Nephron progenitor cell (in vitro differentiated cells): ENCODE data around the gene GNAO1.

Experiments used
- DNase-seq: peaks from one replicate; pipeline ENCODE4 v3.0.0; 2021
- H3K27ac Mint-ChIP-seq: 2 replicates; pipeline ENCODE4 v1.8.0; 2021; ENCODE audit warnings: mild to moderate bottlenecking, moderate library complexity, mixed read lengths
- H3K27me3 Mint-ChIP-seq: 2 replicates; pipeline ENCODE4 v1.8.0; 2021; ENCODE audit warnings: mild to moderate bottlenecking, low read depth, mixed read lengths; ENCODE audit not compliant: poor library complexity
- H3K36me3 Mint-ChIP-seq: 2 replicates; pipeline ENCODE4 v1.8.0; 2021; ENCODE audit warnings: low read depth, mixed read lengths
- H3K4me1 Mint-ChIP-seq: 2 replicates; pipeline ENCODE4 v1.8.0; 2021; ENCODE audit warnings: mixed read lengths
- H3K4me3 Mint-ChIP-seq: 2 replicates; pipeline ENCODE4 v1.8.0; 2021; ENCODE audit warnings: mild to moderate bottlenecking, moderate library complexity, mixed read lengths
- H3K9me3 Mint-ChIP-seq: 2 replicates; pipeline ENCODE4 v1.8.0; 2021; ENCODE audit warnings: mild to moderate bottlenecking, moderate library complexity, mixed read lengths
- TF ChIP-seq, protein P1 (sequence below): fragments of 200-600 bp; sonication (generic); IDR thresholded peaks from 2 replicates; pipeline ENCODE4 v1.5.0; 2021; ENCODE audit warnings: antibody characterized with exemption

GNAO1 gene

DNA sequence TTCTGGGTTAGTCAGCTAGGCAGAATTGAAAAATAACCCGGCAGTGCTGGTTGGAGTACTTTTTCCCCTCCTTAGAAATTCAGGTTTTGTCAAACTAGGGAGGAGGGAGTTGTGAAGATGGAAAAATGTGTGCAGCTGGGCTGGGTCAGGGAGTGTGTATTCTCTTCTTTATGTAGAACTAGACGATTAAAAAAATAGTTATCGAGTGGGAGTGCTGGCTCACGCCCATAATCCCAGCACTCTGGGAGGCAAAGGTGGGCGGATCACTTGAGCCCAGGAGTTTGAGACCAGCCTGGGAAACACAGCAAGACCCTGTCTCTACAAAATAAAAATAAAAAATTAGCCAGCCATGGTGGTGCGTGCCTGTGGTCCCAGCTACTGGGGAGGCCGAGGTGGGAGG is 106.4 kb downstream of the GNAO1 start:
- Mint-ChIP-seq H3K27ac (no peak overlapping the region), H3K4me1 (peaks cover 59% of the 10 kb centered on the region), H3K4me3 (no peak overlapping the region), H3K9me3 (no peaks in the 10 kb centered on the region), H3K27me3 (peaks cover 7% of the 10 kb centered on the region), H3K36me3 (no peaks in the 10 kb centered on the region)
- TF ChIP-seq, protein P1, sequence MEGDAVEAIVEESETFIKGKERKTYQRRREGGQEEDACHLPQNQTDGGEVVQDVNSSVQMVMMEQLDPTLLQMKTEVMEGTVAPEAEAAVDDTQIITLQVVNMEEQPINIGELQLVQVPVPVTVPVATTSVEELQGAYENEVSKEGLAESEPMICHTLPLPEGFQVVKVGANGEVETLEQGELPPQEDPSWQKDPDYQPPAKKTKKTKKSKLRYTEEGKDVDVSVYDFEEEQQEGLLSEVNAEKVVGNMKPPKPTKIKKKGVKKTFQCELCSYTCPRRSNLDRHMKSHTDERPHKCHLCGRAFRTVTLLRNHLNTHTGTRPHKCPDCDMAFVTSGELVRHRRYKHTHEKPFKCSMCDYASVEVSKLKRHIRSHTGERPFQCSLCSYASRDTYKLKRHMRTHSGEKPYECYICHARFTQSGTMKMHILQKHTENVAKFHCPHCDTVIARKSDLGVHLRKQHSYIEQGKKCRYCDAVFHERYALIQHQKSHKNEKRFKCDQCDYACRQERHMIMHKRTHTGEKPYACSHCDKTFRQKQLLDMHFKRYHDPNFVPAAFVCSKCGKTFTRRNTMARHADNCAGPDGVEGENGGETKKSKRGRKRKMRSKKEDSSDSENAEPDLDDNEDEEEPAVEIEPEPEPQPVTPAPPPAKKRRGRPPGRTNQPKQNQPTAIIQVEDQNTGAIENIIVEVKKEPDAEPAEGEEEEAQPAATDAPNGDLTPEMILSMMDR, result no peak
- no peak for DNase-seq

DNA sequence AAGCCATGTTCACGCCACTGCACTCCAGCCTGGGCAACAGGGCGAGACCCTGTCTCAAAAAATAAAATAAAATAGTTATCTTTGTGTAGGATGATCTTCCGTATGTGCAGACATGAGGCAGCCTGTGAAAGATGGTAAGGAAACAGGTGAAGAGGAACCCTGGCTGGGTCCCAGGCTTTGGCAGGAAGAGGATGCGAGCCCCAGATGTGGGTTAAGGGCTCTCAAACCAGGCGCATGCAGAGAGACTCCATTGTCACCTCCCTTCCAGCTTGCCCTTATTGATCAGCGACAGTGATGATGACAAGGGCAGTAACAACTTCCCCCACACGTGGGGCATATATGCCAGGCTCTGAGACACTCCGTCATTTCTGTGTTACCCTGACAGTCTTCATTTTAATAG is 106.8 kb downstream of the GNAO1 start:
- TF ChIP-seq, protein P1, result no peak
- H3K27ac Mint-ChIP-seq, result no peak overlapping the region
- no peaks in the 10 kb centered on the region for H3K9me3 Mint-ChIP-seq
- H3K4me1 Mint-ChIP-seq, result peaks cover 63% of the 10 kb centered on the region
- H3K4me3 Mint-ChIP-seq, result no peak overlapping the region
- no peaks in the 10 kb centered on the region for H3K36me3 Mint-ChIP-seq
- no peak for DNase-seq
- peaks cover 7% of the 10 kb centered on the region for H3K27me3 Mint-ChIP-seq

DNA sequence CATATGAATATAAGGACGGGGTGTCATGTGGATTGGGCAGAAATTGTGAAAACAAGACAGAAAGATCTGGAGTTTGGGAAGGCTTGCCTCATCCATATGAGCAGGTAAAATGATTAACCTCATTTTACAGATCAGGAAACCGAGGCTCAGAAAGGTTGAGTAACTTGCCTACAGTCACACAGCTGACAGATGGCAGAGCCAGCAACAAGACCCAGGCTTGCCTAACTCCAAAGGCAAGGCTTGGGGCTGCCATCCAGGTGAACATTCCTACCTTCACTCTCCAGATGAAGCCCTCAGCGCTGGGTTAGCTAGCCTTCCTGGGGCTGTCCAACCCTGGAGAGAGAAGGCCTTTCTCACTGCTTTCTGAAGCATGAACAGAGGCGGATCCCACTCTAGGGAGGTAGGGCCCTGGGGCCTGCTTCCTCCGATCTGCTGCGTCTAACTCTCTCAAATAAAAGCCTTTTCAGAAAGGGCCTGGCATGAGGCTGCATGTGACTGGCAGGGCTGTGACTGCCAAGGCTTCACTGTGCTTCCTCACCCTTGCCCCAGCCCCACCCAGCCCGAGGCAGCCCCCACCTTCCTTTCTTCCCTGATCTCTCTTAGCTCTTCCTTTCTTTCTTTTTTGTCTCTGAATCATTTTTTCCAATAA is 107.8 kb downstream of the GNAO1 start:
- H3K27me3 Mint-ChIP-seq, result peaks cover 7% of the 10 kb centered on the region
- no peaks in the 10 kb centered on the region for H3K9me3 Mint-ChIP-seq
- no peaks in the 10 kb centered on the region for H3K36me3 Mint-ChIP-seq
- H3K4me3 Mint-ChIP-seq, result no peak overlapping the region
- TF ChIP-seq, protein P1, result no peak
- H3K27ac Mint-ChIP-seq, result no peak overlapping the region
- peaks cover 73% of the 10 kb centered on the region for H3K4me1 Mint-ChIP-seq
- DNase-seq, result no peak

DNA sequence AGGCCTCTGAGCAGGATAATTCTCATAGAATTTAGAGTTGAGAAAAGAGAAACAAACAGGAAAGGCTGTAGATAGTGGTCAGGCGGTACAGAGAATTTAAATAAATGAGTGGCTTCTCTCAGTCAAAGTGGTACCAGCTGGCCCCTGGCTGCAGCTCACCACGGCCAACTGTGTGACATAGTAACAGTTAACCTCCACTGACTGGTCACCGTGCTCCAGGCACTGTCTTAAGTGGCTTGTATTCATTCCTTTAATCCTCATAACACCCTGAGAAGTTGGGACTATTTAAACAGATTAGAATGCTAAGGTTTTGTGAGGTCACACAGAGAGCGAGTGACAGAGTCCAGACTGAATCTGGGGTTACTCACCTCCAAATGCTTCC is 108.9 kb downstream of the GNAO1 start:
- Mint-ChIP-seq H3K9me3 (no peaks in the 10 kb centered on the region), H3K27ac (no peak overlapping the region), H3K36me3 (no peaks in the 10 kb centered on the region), H3K4me3 (no peak overlapping the region), H3K4me1 (peaks cover 72% of the 10 kb centered on the region), H3K27me3 (peaks cover 7% of the 10 kb centered on the region)
- no peak for DNase-seq
- TF ChIP-seq, protein P1, result no peak

DNA sequence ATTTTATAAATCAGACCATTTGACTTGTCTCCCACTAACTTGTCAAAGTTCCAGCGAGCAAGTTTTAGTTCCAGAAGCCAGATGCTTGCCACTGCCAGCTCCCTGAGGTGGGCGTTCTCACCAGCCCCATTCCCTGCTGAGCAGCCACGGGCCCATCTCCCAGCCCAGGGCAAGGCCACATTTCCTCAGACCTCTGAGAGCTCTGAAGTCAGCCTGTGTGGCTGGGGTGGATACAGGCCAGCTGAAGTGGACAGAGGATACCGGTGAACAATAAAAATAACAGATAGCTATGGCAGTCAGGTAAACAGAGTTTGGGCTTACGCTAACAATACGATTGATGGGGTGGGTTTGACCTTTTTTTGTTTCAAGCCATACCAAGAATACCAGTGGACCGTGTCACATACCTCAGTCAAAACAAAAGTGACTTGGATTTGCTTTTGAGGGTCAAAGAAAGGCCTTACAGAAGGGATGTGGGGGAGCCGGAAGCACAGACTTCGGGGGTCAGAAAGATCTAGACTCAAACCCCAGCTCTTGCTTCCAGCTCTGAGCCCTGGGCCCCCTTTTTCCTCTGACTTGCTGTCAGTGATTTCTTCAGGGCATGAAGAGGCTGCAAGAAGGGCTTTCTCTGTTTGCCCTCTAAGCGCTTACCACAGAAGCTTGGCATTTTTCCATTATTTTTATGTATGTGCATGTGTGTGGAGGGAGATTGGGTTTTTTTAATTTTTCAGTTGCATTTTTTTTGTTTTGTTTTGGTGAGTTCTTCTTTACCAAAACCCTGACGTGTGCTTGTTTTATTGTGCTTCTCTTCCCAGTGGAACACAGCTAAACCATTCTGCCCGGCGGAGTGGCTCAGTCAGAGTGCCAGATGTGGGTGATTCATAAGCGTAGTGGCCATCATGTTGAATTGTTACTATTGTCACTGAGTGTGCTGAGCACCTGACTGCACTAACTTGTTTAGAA is 109.9 kb downstream of the GNAO1 start:
- no peaks in the 10 kb centered on the region for H3K36me3 Mint-ChIP-seq
- TF ChIP-seq, protein P1, result no peak
- H3K27ac Mint-ChIP-seq, result peak overlapping the region; percentile 98
- H3K9me3 Mint-ChIP-seq, result no peaks in the 10 kb centered on the region
- no peak overlapping the region for H3K4me3 Mint-ChIP-seq
- DNase-seq, result peak; percentile 18
- H3K4me1 Mint-ChIP-seq, result peaks cover 72% of the 10 kb centered on the region
- H3K27me3 Mint-ChIP-seq, result peaks cover 15% of the 10 kb centered on the region
